HUES64 (cell line): ENCODE measurements around the gene NFIB.

ENCODE experiments used
- H3K27ac ChIP-seq: 2 replicates; pipeline ENCODE4 v1.7.0; 2013; ENCODE audit warnings: low read depth, low read length, inconsistent platforms
- H3K27me3 ChIP-seq: 2 replicates; pipeline ENCODE4 v1.6.1; 2013; ENCODE audit warnings: mild to moderate bottlenecking, low read length; ENCODE audit not compliant: insufficient read depth
- H3K36me3 ChIP-seq: 2 replicates; pipeline ENCODE4 v1.6.1; 2013; ENCODE audit warnings: mild to moderate bottlenecking, low read length; ENCODE audit not compliant: insufficient read depth
- H3K4me1 ChIP-seq: 2 replicates; pipeline ENCODE4 v1.6.1; 2013; ENCODE audit warnings: mild to moderate bottlenecking, low read length, moderate library complexity; ENCODE audit not compliant: insufficient read depth
- H3K4me3 ChIP-seq: 2 replicates; pipeline ENCODE4 v1.5.1; 2013; ENCODE audit warnings: mild to moderate bottlenecking, low read length, moderate library complexity
- H3K9ac ChIP-seq: 2 replicates; pipeline ENCODE4 v1.6.1; 2013; ENCODE audit warnings: mild to moderate bottlenecking, low read depth, low read length
- H3K9me3 ChIP-seq: 2 replicates; pipeline ENCODE4 v1.6.1; 2013; ENCODE audit warnings: low read depth, low read length; ENCODE audit not compliant: insufficient read depth
- WGBS: fragments of 150-250, 120-280 bp; methylation state at CpG from one replicate; pipeline ENCODE4 v1.1.7; 2013; ENCODE audit warnings: missing lambda C conversion rate; 5-methylcytosine and 5-hydroxymethylcytosine counted together

NFIB gene

GRCh38 chr9:14326264-14326826 lies 12.4 kb upstream of the NFIB start:
- Histone ChIP-seq H3K4me1 (peaks cover 9% of the 10 kb centered on the region), H3K4me3 (no peak overlapping the region), H3K9me3 (no peaks in the 10 kb centered on the region), H3K9ac (no peak overlapping the region), H3K27me3 (peaks cover 30% of the 10 kb centered on the region), H3K27ac (no peak overlapping the region), H3K36me3 (no peaks in the 10 kb centered on the region)
- 100% methylated on average over 1 of the region's 3 CpGs for WGBS

DNA sequence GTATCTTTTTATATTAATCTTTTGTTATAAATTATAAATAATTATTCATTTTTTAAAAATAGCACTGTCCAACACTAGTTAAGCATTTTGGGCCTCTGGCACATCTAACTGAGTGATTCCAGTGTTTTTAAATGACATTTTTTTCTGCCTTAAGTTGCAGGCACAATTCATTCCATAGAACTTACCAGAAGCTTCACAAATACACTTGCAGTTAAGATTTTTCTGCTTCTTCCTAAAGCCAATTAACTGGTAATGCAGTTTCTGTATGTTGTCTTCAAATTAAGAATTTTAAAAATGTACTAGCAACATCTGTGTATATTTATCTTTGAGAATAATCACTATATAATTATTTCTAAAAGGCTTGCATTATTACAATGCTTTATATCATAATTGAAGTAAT lies 11.2 kb upstream of the NFIB start:
- Histone ChIP-seq H3K27me3 (peaks cover 42% of the 10 kb centered on the region), H3K4me1 (peaks cover 21% of the 10 kb centered on the region), H3K9ac (no peak overlapping the region), H3K9me3 (no peaks in the 10 kb centered on the region), H3K4me3 (no peak overlapping the region), H3K27ac (no peak overlapping the region), H3K36me3 (no peaks in the 10 kb centered on the region)

DNA sequence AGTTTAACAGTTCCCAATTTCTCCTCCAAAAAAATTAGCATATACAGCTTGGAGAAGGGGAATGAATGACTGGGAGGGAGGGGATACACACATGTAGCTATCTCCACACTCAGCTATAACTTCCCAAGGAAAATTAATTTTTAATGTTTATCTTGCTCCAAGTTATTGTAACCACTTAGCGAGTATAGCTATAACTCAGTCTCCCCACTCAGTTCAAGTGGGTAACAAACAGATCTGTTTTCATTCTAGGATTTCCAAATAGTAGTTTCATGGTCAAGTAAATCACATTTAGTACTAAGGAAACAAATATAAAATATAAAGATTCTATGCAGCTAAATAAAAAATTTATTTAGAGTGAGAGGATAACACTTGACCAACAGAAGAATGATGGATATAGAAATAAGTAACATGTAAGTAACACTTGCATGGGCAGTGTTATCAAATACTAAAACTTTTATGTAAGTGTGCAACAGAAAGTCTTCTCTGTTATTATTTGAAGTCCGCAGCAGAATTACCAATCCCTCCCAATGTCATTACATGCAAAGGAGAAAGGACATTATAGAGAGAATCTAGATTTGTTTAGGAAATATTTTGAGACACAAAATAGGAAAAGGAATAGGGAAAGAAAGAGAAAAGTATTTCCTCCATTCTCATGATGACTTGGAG lies 10.2 kb upstream of the NFIB start:
- H3K36me3 ChIP-seq: no peaks in the 10 kb centered on the region
- H3K4me1 ChIP-seq: peaks cover 31% of the 10 kb centered on the region
- peaks cover 52% of the 10 kb centered on the region for H3K27me3 ChIP-seq
- H3K27ac ChIP-seq: no peak overlapping the region
- no peak overlapping the region for H3K4me3 ChIP-seq
- no peak overlapping the region for H3K9ac ChIP-seq
- 100% methylated on average over 1 of the region's 2 CpGs for WGBS
- no peaks in the 10 kb centered on the region for H3K9me3 ChIP-seq

GRCh38 chr9:14323083-14323971 lies 9.4 kb upstream of the NFIB start:
- peaks cover 60% of the 10 kb centered on the region for H3K27me3 ChIP-seq
- peaks cover 39% of the 10 kb centered on the region for H3K4me1 ChIP-seq
- peak overlapping the region; percentile 73 for H3K27ac ChIP-seq

GRCh38 chr9:14322211-14323082 lies 8.5 kb upstream of the NFIB start:
- Histone ChIP-seq H3K36me3 (no peaks in the 10 kb centered on the region), H3K27ac (peak overlapping the region; percentile 73), H3K4me1 (peaks cover 48% of the 10 kb centered on the region), H3K9me3 (no peaks in the 10 kb centered on the region), H3K27me3 (peaks cover 69% of the 10 kb centered on the region), H3K4me3 (peak overlapping the region; percentile 72), H3K9ac (peak overlapping the region; percentile 89)
- WGBS: under 1% methylated on average over 97 of the region's 98 CpGs

More at GRCh38 chr9:14323083-14323971, 9.4 kb upstream of the NFIB start:
- Histone ChIP-seq H3K4me3 (peak overlapping the region; percentile 72), H3K9me3 (no peaks in the 10 kb centered on the region), H3K9ac (peak overlapping the region; percentile 89), H3K36me3 (no peaks in the 10 kb centered on the region)
- WGBS: 39% methylated on average over 13 of the region's 17 CpGs

GRCh38 chr9:14321517-14322130 lies 7.7 kb upstream of the NFIB start:
- H3K4me1 ChIP-seq: peaks cover 55% of the 10 kb centered on the region
- WGBS: 10% methylated on average over 7 of the region's 9 CpGs
- no peaks in the 10 kb centered on the region for H3K9me3 ChIP-seq
- H3K36me3 ChIP-seq: no peaks in the 10 kb centered on the region
- H3K9ac ChIP-seq: peak overlapping the region; percentile 80; the same call in 1 of the 2 replicates
- H3K27me3 ChIP-seq: peaks cover 77% of the 10 kb centered on the region
- H3K4me3 ChIP-seq: peak overlapping the region; percentile 72
- peak overlapping the region; percentile 62; the same call in 1 of the 2 replicates for H3K27ac ChIP-seq

DNA sequence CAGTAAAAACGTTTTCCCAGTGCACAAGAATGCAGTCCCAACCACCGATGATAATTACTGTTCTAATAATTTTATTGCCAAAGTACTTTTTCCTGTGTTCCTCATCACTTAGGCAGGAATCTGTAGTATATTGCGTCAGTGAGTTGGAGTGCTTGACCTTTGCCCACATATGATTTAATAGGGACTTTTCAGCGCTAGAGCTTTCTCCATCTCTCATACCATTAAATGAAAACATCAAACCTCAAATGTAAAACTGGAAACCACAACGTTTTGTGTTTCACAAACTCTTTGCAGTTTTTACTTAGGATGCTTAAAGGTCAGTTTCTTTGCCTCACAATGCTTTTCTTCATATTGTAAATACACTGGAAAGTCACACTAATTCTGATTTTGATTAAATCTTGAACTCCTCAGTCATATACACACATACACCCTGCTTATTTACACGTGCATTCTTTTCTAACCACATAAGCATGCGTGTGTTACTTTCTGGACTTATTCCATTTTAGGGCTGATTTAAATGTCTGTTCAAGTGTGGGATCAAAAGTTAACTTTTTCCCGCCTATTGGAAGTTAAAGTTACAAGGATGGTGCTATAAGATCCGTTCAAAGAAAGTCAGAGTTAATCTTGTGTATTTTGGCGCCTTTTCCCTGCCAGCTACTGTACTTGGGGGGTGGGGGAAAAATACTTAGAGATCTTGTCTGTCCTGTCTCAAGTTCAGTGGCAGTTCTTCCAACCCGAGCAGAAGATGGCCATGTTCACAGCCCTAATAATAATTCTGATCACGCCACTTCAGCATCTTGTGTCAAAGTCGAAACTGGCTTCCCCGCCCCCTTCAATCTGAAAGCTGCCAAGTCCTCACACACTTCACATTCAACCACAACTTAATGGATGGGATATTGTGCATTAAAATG lies 6.6 kb upstream of the NFIB start:
- Histone ChIP-seq H3K4me1 (peaks cover 58% of the 10 kb centered on the region), H3K9ac (no peak overlapping the region), H3K9me3 (no peaks in the 10 kb centered on the region), H3K27ac (no peak overlapping the region), H3K4me3 (peak overlapping the region; percentile 72), H3K36me3 (no peaks in the 10 kb centered on the region), H3K27me3 (peaks cover 84% of the 10 kb centered on the region)
- WGBS: 32% methylated on average over 13 of the region's 14 CpGs

DNA sequence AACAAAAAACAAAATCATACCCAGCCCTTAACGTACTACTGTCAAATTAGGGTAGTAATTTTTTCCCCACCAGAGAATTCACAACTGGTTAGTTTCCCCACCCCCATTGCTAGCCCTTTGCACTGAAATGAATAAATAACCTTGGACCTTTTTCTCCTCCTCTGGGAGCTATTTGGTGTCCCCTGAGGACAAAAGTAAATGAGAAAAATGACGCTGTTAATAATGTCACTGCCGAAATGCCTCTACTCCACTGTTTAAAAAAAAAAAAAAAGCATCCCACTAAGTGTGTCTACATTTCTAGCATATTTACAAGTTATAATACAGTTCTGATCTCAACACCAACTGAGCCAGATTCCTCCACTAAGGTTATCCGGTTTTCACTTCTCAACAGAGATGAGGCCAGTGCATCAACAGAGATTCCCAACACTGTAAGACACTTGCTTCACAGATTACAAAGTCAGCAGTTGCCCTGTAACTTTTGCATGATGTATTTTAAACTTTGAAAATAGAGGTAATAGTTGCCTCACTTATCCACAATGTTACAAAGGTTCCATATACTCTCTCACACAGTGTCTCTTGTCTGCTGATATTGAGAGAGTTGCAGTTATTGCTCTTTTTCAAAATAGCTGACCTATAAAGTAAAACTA lies 5.1 kb upstream of the NFIB start:
- no peaks in the 10 kb centered on the region for H3K36me3 ChIP-seq
- no peak overlapping the region for H3K9ac ChIP-seq
- no peaks in the 10 kb centered on the region for H3K9me3 ChIP-seq
- H3K4me3 ChIP-seq: no peak overlapping the region
- 59% methylated on average over 3 of the region's 4 CpGs for WGBS
- peaks cover 58% of the 10 kb centered on the region for H3K4me1 ChIP-seq
- peaks cover 81% of the 10 kb centered on the region for H3K27me3 ChIP-seq
- H3K27ac ChIP-seq: no peak overlapping the region

- no peak overlapping the region for H3K4me3 ChIP-seq
- H3K9me3 ChIP-seq: no peaks in the 10 kb centered on the region
- H3K27me3 ChIP-seq: peaks cover 78% of the 10 kb centered on the region
- WGBS: 62% methylated on average over 2 of the region's 2 CpGs
- no peak overlapping the region for H3K9ac ChIP-seq
- H3K4me1 ChIP-seq: peaks cover 55% of the 10 kb centered on the region
- no peaks in the 10 kb centered on the region for H3K36me3 ChIP-seq
- H3K27ac ChIP-seq: no peak overlapping the region
Measured at GRCh38 chr9:14318361-14318760, 4.4 kb upstream of the NFIB start.
